ENCODE data around the gene RRM1.

DNA sequence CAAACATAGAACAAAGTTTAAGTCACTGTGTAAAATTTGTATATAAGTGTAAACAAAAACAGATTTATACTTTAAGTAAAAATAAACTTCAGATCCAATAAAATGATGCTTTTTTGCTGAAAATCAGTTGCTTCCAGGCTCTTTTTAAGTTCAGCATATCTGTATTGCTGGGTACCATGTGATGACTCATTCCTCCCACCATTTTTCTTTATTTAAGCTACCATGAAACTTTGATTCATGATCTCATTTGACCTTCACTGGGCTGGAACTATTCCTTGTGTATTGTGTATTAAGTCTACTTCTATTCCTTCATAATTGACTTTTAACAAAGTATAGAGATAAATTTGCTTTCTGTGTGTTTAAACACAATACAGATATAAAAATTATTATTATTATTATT, 46.3 kb upstream of the RRM1 start:
- no peak for TF ChIP-seq TAF1 (IDR thresholded peaks at IDR 0.05; ENCODE audit: low read depth)
- TF ChIP-seq EP300 (IDR thresholded peaks at IDR 0.05; ENCODE audit: borderline replicate concordance), result no peak
- TF ChIP-seq CEBPB (IDR thresholded peaks at IDR 0.05), result no peak
- TF ChIP-seq YY1 (IDR thresholded peaks at IDR 0.05; ENCODE audit: low read depth), result no peak
- TF ChIP-seq, protein P1, sequence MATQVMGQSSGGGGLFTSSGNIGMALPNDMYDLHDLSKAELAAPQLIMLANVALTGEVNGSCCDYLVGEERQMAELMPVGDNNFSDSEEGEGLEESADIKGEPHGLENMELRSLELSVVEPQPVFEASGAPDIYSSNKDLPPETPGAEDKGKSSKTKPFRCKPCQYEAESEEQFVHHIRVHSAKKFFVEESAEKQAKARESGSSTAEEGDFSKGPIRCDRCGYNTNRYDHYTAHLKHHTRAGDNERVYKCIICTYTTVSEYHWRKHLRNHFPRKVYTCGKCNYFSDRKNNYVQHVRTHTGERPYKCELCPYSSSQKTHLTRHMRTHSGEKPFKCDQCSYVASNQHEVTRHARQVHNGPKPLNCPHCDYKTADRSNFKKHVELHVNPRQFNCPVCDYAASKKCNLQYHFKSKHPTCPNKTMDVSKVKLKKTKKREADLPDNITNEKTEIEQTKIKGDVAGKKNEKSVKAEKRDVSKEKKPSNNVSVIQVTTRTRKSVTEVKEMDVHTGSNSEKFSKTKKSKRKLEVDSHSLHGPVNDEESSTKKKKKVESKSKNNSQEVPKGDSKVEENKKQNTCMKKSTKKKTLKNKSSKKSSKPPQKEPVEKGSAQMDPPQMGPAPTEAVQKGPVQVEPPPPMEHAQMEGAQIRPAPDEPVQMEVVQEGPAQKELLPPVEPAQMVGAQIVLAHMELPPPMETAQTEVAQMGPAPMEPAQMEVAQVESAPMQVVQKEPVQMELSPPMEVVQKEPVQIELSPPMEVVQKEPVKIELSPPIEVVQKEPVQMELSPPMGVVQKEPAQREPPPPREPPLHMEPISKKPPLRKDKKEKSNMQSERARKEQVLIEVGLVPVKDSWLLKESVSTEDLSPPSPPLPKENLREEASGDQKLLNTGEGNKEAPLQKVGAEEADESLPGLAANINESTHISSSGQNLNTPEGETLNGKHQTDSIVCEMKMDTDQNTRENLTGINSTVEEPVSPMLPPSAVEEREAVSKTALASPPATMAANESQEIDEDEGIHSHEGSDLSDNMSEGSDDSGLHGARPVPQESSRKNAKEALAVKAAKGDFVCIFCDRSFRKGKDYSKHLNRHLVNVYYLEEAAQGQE (IDR thresholded peaks at IDR 0.05; ENCODE audit: low read depth), result no peak
- TF ChIP-seq FOXM1 (IDR thresholded peaks at IDR 0.05; ENCODE audit: borderline replicate concordance, low read depth), result no peak
- no peak for TF ChIP-seq CREB1 (IDR thresholded peaks at IDR 0.05; ENCODE audit: low read depth)
- TF ChIP-seq, protein P2, sequence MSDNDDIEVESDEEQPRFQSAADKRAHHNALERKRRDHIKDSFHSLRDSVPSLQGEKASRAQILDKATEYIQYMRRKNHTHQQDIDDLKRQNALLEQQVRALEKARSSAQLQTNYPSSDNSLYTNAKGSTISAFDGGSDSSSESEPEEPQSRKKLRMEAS (IDR thresholded peaks at IDR 0.05), result no peak
- TF ChIP-seq TCF12 (IDR thresholded peaks at IDR 0.05; ENCODE audit: low read depth), result no peak
- TF ChIP-seq NFIC (IDR thresholded peaks at IDR 0.05), result no peak
- TF ChIP-seq RAD21 (IDR thresholded peaks at IDR 0.05; ENCODE audit: low read depth), result no peak
